ENCODE data around the gene OPHN1. TPM values are rescaled to one million over a fixed set of nuclear protein-coding genes. Genes with fewer than 3 reads are reported as not detected.
"Not testable (repeated sequence)": the region's sequence is repeated elsewhere in the genome, so short reads cannot be mapped to it uniquely, and the experiment has no call there.

OPHN1 gene
- total and polyA plus RNA-seq, 8 donors = 0.61 to 3.5 (median 2.2) TPM

DNA sequence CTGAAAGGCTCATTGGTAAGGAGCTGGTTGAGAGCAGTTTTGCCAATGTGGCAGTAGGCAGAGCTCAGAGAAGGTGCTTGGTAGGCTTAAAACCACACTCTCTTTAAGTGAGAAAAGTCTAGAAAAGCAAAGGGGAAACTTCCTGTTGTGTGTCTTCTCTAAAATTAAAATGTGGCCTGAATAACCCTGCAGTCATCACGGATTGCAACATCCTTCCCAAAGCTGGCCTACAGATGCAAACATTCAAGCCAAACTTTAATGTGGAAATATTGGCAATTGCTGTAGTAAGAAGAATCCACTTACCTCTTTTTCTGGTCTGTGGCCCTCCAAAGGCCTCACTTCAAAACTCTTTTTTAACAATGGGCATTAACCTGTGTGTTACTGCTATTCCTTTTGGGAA lies 348.5 kb downstream of the OPHN1 start:
- DNase-seq = no peak
- no peak for FAIRE-seq
- H3K27ac ChIP-seq = no peak overlapping the region
- intact Hi-C loops (cut with DNase I) = no loop called here
- H3K9me3 ChIP-seq = no peaks in the 10 kb centered on the region
- TF ChIP-seq, protein P1, sequence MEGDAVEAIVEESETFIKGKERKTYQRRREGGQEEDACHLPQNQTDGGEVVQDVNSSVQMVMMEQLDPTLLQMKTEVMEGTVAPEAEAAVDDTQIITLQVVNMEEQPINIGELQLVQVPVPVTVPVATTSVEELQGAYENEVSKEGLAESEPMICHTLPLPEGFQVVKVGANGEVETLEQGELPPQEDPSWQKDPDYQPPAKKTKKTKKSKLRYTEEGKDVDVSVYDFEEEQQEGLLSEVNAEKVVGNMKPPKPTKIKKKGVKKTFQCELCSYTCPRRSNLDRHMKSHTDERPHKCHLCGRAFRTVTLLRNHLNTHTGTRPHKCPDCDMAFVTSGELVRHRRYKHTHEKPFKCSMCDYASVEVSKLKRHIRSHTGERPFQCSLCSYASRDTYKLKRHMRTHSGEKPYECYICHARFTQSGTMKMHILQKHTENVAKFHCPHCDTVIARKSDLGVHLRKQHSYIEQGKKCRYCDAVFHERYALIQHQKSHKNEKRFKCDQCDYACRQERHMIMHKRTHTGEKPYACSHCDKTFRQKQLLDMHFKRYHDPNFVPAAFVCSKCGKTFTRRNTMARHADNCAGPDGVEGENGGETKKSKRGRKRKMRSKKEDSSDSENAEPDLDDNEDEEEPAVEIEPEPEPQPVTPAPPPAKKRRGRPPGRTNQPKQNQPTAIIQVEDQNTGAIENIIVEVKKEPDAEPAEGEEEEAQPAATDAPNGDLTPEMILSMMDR (IDR thresholded peaks at IDR 0.05) = no peak
- no peaks in the 10 kb centered on the region for H3K4me1 ChIP-seq
- no peaks in the 10 kb centered on the region for H3K27me3 ChIP-seq
- ATAC-seq = peak in 2 of 4 donors; percentile 25 to 28
- no peak overlapping the region for H3K4me3 ChIP-seq
- whole genome bisulfite sequencing, 2 donors = 63 to 73% methylated on average over 1 of the region's 1 CpG
- no peaks in the 10 kb centered on the region for H3K36me3 ChIP-seq

DNA sequence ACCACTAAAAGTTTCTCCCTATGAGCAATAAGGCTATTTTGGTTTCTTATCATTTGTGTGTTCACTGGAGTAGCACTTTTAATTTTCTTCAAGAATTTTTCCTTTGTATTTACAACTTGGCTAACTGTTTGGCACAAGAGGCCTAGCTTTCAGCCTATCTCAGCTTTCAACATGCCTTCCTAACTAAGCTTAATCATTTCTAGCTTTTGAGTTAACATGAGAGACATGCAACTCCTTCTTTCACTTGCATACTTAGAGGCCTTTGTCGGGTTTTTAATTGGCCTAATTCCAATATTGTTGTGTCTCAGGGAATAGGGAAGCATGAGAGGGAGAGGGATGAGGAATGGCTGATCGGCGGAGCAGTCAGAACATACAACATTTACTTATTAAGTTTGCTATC lies 349.8 kb downstream of the OPHN1 start:
- TF ChIP-seq, protein P1 (IDR thresholded peaks at IDR 0.05) = no peak
- DNase-seq = no peak
- 56 to 77% methylated on average over 3 of the region's 3 CpGs for WGBS, 2 donors
- no peaks in the 10 kb centered on the region for H3K4me1 ChIP-seq
- no peak overlapping the region for H3K4me3 ChIP-seq
- ATAC-seq = peak in 1 of 4 donors; percentile 18
- no peak for FAIRE-seq
- no peaks in the 10 kb centered on the region for H3K36me3 ChIP-seq
- intact Hi-C loops (cut with DNase I) = no loop called here
- H3K27me3 ChIP-seq = no peaks in the 10 kb centered on the region
- H3K27ac ChIP-seq = no peak overlapping the region
- H3K9me3 ChIP-seq = no peaks in the 10 kb centered on the region

DNA sequence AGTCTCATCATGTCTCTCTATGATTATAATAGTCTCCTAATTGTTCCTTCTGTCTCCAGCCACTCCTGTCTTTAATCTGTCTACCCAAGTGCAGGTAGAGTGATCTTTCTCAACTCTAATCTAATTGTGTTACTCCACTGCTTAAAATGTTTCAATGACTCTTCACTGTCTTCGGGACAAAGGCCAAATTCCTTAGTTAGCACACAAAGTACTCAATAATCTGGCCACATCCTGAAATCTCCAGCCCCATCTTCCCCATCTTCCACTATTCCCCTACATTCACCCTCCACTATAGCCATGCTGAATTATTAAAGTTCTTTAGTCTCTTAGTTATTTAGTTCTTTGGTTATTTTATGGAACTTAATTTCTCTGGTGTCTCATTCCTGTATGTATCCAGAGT lies 353.3 kb downstream of the OPHN1 start:
- FAIRE-seq (no peak), DNase-seq (no peak), ATAC-seq (no peak)
- H3K27ac ChIP-seq = no peak overlapping the region
- intact Hi-C loops (cut with DNase I) = no loop called here
- H3K27me3 ChIP-seq = no peaks in the 10 kb centered on the region
- no peaks in the 10 kb centered on the region for H3K4me1 ChIP-seq
- H3K36me3 ChIP-seq = no peaks in the 10 kb centered on the region
- no peaks in the 10 kb centered on the region for H3K9me3 ChIP-seq
- 39 to 59% methylated on average over 1 of the region's 1 CpG for WGBS, 2 donors
- H3K4me3 ChIP-seq = no peak overlapping the region
- TF ChIP-seq, protein P1 (IDR thresholded peaks at IDR 0.05) = no peak

DNA sequence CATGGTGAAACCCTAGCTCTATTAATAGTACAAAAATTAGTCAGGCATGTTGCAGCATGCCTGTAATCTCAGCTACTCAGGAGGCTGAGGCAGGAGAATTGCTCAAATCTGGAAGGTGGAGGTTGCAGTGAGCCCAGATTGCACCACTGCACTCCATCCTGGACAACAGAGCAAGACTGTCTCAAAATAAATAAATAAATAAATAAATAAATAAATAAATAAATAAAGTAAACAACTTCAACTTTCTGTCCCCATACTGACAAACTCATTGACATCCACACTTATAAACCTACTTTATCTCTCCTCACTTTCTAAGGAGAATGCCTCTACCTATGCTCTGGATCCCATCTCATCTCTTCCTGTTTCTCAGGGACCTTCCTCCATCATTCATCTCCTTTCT lies 354.5 kb downstream of the OPHN1 start:
- H3K36me3 ChIP-seq; intact Hi-C loops (cut with DNase I); H3K4me3 ChIP-seq; H3K27me3 ChIP-seq; ATAC-seq; FAIRE-seq; H3K9me3 ChIP-seq; H3K27ac ChIP-seq; H3K4me1 ChIP-seq; DNase-seq: not testable (repeated sequence)

DNA sequence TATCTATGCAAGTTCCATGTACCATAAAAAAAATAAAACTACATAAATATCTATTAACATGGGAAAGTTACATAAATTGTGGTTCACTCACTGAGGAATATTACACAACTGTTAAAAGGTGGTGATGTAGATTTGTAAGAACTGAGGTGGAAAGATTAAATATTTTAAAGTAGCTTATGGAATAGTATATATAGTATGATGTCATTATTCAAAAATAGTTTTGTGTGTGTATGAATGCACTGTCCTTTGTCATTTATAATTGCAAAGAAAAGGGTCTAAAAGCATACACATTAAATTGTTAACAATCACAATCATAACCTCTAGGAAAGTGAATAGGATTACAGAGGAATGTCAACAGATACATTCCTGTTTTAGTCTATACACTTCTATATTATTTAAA lies 355.9 kb downstream of the OPHN1 start:
- Histone ChIP-seq H3K36me3 (no peaks in the 10 kb centered on the region), H3K27me3 (peaks cover 0 to 1% (median 0%) of the 10 kb centered on the region in 4 donors), H3K27ac (no peak overlapping the region), H3K4me1 (no peaks in the 10 kb centered on the region), H3K4me3 (no peak overlapping the region), H3K9me3 (no peaks in the 10 kb centered on the region)
- FAIRE-seq (peak; percentile 49), DNase-seq (no peak), ATAC-seq (no peak)
- intact Hi-C loops (cut with DNase I) = no loop called here
- TF ChIP-seq, protein P1 (IDR thresholded peaks at IDR 0.05) = no peak

DNA sequence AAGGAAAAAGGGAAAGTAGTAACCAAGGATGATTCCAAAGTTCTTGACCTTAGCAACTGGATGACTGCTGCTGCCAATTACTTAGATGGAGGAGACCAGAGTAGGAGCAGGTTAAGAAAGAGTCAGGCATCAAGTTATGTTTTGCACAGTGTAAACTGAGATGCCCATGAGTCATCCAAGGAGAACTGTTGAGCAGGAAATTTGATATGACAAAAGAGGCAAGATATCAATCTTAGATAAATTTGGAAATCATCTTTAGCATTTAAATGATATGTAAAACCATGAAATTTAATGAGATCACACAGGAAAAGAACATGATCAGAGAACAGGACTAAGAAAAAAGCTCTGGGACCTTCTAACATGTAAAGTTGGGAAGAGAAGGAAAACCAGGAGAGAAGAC lies 361.3 kb downstream of the OPHN1 start:
- no peak for ATAC-seq
- DNase-seq = no peak
- intact Hi-C loops (cut with DNase I) = no loop called here
- FAIRE-seq = no peak
- Histone ChIP-seq H3K4me3 (no peak overlapping the region), H3K27me3 (peaks cover 0 to 5% (median 0%) of the 10 kb centered on the region in 4 donors), H3K9me3 (no peaks in the 10 kb centered on the region), H3K4me1 (no peaks in the 10 kb centered on the region), H3K27ac (no peak overlapping the region), H3K36me3 (no peaks in the 10 kb centered on the region)
- TF ChIP-seq, protein P1 (IDR thresholded peaks at IDR 0.05) = no peak

DNA sequence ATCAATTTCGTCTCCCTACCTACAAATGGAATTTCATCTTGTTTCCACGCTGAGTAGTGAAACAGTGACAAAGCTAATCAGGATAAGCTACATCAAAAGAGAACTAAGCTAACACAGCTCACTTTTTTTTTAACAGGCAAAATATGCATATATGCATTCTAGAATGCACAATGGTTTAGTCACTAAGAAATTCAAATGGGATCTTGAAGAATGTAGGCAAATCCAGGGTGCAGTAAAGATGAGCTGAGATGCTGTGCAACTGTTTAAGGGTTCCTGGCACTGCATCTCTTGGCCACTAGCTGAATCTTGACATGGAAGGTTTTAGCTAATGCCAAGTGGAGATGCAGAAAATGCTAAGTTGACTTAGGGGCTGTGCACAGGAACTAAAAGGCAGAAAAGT lies 363.2 kb downstream of the OPHN1 start:
- H3K27ac ChIP-seq; H3K9me3 ChIP-seq; ATAC-seq; intact Hi-C loops (cut with DNase I); DNase-seq; H3K36me3 ChIP-seq; H3K4me1 ChIP-seq; H3K4me3 ChIP-seq; FAIRE-seq; H3K27me3 ChIP-seq: not testable (repeated sequence)
- 57 to 72% methylated on average over 2 of the region's 2 CpGs for WGBS, 2 donors
